Hepatocyte (in vitro differentiated cells): Measurements from ENCODE around the gene CLCNKB.

Source experiments
- EZH2phosphoT487 ChIP-seq: fragments of 200-600 bp; sonication (generic); IDR thresholded peaks from one replicate; pipeline ENCODE4 v1.6.1; 2018; ENCODE audit warnings: antibody characterized with exemption, mild to moderate bottlenecking, low read depth, moderate library complexity; ENCODE audit not compliant: unreplicated experiment, severe bottlenecking
- TF ChIP-seq, protein P1 (sequence below): fragments of 200-600 bp; sonication (generic); IDR thresholded peaks from 2 replicates; pipeline ENCODE4 v1.5.1; 2016; ENCODE audit warnings: antibody characterized with exemption, mild to moderate bottlenecking; ENCODE audit not compliant: poor library complexity

DNA sequence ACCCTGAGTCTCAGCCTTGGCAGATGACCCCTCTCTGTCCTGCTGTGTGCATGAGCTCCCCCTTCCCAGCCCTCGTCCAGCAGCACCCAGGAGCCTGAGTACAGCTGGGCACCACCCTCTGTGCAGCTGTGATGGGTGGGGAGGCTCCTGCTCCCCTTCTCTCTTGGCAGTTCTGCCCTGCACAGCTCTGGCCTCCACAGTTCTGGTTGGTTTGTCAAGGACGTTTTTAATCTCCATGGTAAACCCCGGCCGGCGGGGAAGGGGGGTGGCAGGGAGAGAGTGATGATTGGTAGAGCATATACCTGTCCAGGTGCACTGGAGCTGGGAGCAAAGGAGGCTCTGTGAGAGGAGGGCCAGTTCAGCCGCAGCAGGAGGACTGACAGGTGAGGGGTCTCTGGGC lies 21.9 kb upstream of the CLCNKB start, which contains the start of gene CLCNKA:
- TF ChIP-seq, protein P1, sequence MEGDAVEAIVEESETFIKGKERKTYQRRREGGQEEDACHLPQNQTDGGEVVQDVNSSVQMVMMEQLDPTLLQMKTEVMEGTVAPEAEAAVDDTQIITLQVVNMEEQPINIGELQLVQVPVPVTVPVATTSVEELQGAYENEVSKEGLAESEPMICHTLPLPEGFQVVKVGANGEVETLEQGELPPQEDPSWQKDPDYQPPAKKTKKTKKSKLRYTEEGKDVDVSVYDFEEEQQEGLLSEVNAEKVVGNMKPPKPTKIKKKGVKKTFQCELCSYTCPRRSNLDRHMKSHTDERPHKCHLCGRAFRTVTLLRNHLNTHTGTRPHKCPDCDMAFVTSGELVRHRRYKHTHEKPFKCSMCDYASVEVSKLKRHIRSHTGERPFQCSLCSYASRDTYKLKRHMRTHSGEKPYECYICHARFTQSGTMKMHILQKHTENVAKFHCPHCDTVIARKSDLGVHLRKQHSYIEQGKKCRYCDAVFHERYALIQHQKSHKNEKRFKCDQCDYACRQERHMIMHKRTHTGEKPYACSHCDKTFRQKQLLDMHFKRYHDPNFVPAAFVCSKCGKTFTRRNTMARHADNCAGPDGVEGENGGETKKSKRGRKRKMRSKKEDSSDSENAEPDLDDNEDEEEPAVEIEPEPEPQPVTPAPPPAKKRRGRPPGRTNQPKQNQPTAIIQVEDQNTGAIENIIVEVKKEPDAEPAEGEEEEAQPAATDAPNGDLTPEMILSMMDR: no peak
- TF ChIP-seq EZH2phosphoT487: no peak
